GM19467 (cell line): ENCODE results near the gene CEP152.
"Not testable (repeated sequence)": the region's sequence is repeated elsewhere in the genome, so short reads cannot be mapped to it uniquely, and the experiment has no call there.

Source experiments
- ATAC-seq: cut with Tn5 transposase; IDR thresholded peaks from one replicate; pipeline ENCODE4 v1.9.1; 2021; ENCODE audit warnings: mild to moderate bottlenecking, moderate library complexity; ENCODE audit not compliant: unreplicated experiment

The CEP152 gene

DNA sequence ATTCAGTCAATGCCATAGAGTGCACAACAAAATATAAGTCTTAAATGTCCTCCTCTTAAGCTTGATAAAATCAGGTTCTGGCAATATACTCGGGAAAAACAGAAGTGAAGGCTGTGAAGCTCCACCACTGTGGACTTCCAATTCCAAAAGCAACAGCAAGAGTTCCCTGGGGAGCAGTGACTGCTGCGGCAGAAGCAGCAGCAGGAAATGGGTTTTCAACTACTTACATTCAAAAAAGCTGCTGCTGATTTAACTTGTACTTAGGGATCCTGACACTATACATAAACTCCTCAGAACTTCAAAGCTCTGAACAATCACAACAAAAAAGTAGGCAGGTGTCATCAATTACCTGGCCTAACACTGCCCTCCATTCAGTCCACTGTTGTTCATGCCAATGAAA is 4.7 kb downstream of the CEP152 start:
- no peak for ATAC-seq

DNA sequence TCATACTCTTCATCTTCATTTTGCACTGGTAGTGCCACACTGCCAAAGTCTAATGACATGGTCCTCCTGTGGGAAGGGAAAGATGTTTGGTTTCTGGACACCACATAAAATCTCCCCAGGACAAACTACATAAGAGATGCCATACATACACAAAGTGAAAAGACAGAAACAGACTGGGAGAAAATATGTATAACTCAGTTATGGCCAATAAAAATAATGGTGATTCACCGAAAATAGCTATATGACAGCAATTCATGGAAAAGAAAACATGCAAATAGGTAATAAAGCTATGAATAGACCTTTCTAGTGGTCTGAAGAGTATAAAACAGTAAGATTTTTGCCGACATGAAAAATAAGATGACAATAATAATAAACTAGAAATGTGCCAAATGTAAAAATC is 5.3 kb downstream of the CEP152 start:
- no peak for ATAC-seq

DNA sequence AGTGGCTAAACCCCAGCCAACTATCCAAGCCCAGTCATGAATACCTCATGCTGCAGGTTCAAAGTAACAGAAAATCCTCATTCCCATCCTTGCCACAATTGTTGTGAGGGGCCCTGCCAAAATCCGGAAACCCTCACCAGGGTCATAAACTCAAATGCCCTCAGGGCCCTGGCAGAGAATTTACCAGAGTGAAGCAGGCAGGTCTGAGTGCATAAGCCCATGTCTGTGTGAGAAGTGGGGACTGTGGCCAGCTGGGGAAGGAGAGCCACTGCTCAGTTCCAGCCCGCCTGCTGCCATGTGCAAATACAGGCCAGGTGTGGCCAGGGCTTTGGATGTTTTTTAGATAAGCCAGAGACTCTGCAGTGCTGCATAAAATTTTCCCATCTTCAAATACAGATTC is 7.0 kb downstream of the CEP152 start:
- no peak for ATAC-seq

DNA sequence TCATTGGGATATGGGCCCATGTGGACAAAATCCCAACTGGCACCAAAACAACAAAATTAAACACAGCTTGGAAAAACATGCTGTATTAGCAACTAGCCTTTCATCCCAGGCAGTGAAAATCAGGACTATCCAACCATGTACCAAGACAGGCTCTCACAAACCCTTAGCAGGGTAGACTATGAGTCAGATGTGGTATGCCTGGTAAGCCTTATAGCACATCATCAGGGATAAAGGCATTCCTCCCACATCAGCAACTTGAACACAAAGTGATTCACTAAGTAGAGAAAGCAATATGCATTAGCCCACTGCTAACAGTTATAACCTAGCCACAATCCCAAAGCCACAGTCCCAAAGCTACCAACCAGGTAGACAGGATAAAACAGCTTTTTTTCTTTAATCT is 8.0 kb downstream of the CEP152 start:
- no peak for ATAC-seq

DNA sequence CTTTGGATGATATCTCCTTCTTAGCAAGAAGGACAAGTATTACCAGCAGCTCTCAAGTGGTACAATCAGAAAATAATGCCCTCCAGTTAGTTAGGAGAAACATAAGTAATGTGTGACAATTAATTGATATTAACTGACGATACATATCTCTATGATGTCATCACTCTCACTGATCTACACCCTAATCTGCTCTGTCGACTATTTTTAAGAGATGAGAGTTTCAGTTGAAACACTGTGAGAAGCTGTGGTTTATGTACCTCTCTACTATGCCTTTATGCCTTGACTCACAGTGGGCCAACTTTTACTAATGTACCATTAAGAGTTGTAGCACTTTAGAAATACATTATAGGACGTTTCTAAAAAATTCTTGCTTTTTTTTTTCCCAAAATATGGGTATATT is 8.6 kb downstream of the CEP152 start:
- ATAC-seq: no peak

DNA sequence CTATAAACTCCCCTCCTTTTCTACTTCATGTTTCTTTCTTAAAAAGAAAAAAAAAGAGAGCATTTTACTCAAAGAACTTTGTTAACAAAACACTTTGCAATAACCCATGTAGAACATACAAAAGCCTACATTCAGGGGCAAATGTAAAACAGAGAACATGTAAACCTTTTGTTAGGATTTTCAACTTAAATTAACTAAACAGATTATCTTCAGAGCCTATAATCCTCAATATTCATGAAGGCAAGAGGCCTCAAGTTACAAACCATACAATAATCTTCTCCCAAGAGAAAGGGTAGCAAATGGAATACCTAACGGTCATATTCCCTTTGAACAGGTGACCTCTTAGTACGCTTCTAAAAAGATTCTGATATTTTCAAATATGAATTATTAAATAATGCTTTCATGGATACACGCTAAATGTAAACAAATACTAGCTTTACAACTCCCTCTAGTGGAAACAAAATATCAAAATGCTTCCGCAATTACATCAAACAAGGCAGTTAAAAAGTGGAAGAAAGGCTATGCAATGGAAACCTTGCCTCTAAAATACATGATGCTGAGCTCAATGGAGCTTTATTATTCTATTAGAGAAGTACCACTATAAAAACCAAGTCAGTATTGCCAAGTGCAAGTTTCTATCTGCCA is 9.9 kb downstream of the CEP152 start:
- no peak for ATAC-seq

DNA sequence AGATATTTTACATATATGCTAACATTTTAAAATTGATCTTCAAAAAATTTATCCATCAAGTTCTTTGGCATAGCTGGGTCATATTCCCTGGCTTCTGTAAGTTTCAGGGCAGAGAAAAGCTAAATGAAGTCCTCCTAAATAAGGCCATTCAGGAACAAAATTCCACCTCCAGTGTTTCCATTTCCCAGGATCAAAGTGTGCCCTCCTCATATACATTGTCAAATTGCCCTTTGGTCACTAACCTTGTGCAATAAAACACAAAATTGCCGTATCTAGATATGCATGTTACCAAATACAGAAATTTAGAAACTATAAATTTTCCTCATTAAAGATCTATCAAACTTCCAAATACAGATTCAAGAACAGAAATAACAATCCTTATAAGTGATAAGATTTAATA is 10.6 kb downstream of the CEP152 start:
- ATAC-seq: no peak

DNA sequence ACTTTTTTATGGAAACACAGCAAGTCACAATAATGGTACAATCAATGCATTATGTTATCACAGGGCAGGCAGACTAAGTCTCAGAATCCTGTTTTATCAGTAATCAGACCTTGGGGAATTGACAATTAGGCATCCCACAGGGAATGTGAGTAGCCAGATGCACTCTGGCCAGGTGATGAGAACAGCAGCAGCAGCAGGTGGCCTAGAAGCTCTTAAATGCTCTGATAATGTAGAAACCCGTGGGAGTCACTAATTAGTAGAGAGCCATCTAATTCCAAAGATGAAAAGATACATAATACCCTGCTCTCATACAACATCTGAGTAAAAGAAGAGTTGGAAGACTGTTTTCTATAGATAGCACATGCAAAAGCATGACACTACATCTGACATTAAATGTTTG is 12.6 kb downstream of the CEP152 start:
- ATAC-seq: no peak

DNA sequence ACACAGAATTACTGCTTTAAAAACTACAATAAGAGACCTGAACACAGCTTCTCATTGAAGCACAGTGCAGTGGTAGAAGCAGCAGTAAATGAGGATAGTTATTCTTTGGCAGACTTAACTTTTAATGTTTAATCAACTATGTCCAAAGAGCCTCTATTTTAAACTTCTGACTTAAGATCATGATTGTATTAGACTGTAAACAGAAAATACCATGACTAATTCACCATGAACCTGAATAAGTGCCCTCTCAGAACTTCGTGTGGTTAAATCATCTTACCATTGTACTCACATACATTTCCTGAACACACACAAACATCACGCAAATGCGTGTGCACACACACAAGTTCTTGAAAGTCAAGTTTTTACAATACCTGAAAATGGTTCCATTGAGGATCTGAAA is 13.9 kb downstream of the CEP152 start:
- ATAC-seq: peak; percentile 38

DNA sequence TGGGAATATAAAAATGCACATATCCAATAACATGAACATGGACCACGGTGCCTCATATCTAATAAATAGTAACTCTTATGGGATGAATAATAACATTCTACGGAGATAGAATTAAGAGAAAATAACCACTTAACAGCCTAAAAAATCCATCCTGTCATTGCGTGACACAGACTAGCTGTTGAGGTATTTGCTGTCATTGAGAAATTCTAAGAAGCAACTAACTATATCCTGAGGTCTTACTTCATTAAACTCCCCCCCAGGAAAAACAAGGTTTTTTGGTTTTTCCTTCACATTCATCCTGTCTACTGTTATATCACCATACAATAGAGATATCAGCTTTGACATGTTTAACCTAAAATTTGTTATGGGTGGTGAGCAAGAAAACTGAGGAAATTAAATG is 14.3 kb downstream of the CEP152 start:
- ATAC-seq: no peak

DNA sequence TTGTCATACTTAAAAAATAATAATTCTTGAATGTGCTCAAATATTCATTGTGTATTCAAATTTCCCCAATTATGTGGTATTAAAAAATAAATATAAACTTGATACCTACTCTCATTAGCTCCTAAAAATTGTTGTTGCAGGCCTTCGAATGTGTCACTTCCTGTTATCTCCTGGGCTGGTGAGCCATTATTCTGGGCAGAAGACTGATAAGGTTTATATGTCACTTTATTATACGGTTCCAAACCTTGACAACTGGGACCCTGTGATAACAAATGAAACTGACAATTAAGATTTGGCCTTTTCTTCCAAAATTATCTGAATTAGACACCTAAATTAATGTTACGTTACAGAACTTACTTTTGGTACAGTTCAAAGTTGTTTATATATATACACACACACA is 15.0 kb downstream of the CEP152 start:
- no peak for ATAC-seq

DNA sequence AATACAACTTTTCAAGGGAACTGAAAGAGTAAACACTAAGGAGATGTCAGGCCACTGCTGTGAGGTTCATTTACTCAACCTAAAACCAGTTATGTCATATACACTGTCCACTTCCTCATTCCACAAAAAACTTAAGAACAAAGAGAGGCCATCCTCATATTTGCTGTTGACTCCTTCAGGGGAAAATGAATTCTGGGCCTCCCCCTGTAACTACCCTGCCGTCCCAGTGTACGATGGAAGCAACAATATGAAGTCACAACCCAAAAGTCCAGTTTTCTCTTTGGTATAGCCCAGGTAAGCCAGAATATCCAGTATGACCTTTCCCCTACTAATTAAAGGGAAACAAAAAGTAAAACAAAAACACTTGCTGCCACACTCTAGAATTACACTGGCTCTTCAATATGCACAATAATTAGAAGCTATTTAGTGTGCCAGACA is 16.2 kb downstream of the CEP152 start:
- ATAC-seq: peak; percentile 81

DNA sequence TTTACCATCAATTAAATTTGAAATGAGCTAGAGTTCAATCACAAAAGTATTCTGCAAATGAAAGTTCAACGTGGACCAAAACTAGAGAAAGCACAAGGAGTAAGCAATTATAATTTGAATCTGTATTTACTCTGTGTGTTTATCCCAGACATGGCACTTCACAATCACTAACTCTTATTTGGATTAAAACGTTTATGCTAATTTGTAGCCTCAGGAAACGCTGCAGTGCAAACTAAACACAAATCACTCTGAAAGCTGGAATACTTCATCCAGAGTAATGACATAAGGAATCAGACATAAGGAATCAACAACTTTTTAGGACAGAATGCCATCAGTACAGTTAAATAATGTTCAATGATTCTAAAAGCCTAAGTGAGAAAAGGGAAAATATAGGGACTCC is 18.5 kb downstream of the CEP152 start:
- ATAC-seq: no peak

DNA sequence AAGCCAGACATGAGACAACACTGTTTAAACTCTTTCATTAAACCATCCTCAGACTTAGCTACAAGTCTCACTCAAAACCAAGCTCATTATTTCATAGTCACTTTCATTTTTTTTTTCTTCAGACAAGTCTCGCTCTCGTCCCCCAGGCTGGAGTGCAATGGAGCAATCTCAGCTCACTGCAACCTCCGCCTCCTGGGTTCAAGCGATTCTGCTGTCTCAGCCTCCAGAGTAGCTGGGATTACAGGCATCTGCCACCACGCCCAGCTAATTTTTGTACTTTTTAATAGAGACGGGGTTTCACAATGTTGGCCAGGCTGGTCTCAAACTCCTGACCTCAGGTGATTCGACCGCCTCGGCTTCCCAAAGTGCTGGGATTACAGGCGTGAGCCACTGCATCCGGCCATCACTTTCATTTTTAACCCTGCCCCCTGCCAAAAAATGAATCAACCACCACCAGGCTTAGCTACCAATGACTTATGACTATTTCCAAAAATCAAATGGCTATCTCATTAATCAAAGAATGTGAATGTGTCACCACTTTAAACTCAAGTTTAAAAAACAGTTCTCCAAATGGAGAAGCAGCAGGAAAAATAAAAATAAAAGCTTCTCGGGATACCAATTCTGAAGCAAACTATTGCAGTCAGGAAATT is 20.3 kb downstream of the CEP152 start:
- not testable (repeated sequence) for ATAC-seq

DNA sequence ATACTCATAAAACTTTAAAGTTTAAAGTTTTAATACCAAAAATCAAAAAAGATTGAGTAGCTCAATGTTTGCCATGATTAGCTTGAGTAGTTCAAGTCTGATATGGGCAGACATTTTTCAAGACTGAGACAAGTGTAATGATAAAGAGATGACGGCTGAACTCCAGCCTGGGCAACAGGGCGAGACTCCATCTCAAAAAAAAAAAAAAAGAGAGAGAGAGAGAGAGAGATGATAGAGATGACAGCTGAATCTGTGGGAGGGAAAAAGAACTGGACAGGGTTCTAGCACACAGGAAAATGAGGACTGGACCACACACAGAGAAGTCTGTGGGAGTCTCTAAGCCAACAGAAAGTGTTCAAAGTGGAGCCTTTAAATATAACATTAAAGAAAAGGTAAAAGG is 25.2 kb downstream of the CEP152 start:
- no peak for ATAC-seq

DNA sequence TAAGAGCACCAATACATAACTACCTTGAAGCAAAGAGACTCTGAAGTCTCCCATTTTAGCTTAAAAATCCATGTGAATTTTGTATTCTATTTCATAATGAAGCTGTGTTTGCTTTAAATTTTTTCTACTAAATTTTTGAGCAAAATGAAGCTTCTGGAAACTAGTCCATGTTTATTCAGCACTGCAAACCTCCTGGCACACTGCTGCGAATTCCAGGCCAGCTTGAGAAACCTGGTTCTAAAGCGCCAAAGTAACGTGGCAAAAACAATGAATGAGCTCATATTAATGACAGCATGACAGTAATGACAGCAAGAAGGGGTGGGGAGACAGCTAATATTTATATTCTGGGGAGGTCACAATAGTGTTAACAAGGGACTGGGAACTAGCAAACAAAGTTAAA is 25.7 kb downstream of the CEP152 start:
- no peak for ATAC-seq

DNA sequence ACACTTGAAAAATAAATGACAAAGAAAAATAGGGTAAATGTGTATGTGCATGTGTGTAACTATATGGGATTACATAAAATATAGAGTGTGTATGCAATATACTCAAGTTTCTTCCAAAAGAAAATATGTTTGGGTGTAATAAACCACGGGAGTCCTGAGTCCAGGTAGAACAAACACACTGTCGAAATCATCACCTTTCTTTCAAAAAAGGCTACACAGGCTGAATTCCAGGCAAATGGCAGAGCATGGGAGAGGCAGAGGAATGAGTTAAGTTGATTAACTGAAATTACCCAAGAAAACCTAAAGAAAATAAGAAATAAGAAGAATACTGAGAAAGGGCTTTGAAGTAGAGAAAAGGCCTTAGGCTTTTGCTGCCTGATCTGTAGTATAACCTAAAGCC is 26.1 kb downstream of the CEP152 start:
- ATAC-seq: no peak

DNA sequence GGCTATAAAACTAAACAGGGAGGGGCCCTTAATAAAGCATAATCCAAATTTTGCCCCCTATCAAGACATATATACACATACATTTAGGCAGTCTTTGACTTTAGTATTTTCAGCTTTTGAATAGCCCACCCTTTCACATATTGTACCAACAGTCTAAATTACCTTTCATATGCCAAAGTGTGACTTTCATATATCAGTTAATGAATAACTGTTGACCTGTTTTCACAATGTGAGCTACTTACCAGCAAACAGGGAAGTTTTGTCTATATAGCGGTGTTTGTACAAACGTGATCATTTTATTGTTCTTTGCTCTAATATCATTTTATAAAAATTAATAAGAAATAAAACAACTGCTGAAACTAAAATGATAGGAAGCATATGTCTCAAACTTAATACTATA is 28.0 kb downstream of the CEP152 start:
- no peak for ATAC-seq

DNA sequence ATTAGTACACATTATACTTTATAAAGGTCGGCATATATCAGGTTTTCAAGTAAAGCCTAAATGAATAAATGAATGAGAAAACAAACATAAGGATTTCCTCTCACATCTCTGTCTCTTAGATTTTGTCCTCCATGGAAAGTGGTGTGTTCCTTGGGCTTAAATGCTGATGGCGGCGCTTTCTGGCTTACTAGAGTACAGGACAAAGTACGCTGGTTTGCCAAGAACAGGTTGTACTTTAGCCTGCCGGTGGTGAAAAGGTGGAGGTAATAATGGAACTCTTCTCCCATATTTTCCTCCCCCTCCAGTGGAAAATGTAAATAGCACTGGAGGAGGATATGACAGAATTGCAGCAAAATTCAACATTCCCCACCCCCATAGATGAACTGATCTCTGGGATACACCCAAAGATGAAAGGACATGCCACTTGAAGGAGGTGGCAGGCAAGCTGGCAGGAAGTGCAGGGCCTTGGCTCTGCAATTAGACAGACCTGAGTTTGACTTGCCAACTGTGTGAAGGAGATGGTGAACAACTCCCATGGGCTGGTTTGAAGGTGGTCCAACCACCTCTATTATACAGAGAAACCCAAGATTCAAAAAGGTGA is 29.3 kb downstream of the CEP152 start:
- ATAC-seq: no peak

DNA sequence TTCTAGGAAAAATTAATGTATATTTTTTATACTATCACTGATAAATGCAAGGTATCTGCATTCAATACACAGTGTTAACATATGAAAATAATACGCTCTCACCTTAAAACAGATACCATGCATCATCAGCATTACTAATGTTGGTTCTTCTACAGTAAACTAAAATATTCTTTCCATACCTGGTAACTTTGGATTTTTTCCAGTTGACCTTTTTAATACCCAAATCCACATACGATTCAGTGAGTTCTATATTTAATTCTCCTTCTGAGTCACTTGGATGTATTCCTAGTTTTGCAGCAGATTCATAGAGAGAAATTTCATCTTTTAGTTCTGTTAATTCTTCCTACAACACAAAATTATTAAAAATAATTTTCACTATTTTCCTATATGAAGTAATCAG is 29.9 kb downstream of the CEP152 start:
- ATAC-seq: no peak

DNA sequence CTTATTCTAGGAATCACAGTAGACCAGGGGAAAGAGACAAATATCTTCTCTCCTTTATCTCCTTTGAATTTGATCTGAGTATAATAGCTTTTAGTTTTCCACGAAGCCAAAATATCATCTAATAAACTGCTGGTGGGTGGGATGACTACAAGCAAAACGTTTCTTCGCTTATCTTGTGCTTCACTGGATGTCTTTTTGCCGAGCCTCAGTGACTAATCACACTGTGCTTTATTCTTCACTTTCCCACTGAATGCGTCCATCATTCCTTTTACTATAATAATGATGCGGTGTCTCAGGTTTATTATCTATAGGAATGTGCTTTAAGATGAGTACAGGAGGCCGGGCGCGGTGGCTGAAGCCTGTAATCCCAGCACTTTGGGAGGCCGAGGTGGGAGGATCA is 32.5 kb downstream of the CEP152 start:
- no peak for ATAC-seq

DNA sequence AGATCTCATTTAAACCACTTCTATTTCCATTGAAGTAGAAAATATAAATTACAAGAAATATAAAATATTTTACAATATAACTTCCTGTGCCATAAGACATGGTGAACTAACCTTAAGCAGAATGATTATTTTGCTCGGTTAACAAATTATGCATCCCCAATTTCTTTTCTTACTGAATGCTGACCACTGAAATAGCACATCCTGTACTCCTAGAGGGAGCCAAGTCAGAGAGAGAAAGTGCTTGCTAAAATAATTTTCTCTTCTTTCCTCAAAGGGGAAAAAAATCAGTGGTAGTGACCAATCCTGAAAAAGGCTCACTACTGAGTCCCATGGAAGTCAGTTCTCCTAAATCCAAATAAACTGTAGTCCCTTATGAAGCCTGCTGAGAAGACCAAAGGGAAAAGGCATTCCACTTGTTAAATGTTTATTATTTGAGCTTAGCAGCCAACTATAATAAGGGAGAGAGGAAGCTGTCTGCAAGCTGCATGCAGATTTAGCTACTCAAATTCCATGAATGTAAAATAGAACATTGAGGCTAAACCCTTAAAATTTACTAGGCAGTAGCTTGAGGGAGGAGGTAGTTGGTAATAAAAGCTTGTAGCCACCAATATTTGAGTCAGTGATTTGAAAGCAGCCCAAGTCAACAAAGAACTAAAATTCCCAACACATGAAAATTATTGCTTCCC is 33.1 kb downstream of the CEP152 start:
- ATAC-seq: no peak
